Stimulated activated naive CD8-positive, alpha-beta T cell treated with anti-CD3 and anti-CD28 coated beads, Interleukin-15, amount 100 ng/mL, for 72 hours (primary cell): ENCODE measurements around the gene SMG7.

ENCODE experiments used
- ATAC-seq: fragments of 150-1000 bp; cut with Tn5 transposase; 2 replicates; pipeline ENCODE4 v1.10.0; 2021; ENCODE audit warnings: mild to moderate bottlenecking, moderate library complexity
- DNase-seq, 2 donors: peaks; one replicate each; pipeline ENCODE4 v3.0.0; 2021 to 2022
- H3K27ac Mint-ChIP-seq, 2 donors: one replicate each; pipeline ENCODE4 v1.8.0; 2022; ENCODE audit warnings: mild to moderate bottlenecking in 2 of 2, mixed read lengths in 2 of 2, moderate library complexity in 2 of 2
- H3K27me3 Mint-ChIP-seq: one replicate; pipeline ENCODE4 v1.8.0; 2022; ENCODE audit warnings: mixed read lengths
- H3K4me1 Mint-ChIP-seq: one replicate; pipeline ENCODE4 v1.8.0; 2022; ENCODE audit warnings: mild to moderate bottlenecking, mixed read lengths
- H3K4me3 Mint-ChIP-seq, 2 donors: one replicate each; pipeline ENCODE4 v1.8.0; 2022; ENCODE audit warnings: mild to moderate bottlenecking in 2 of 2, mixed read lengths in 2 of 2, moderate library complexity in 1 of 2
- H3K9me3 Mint-ChIP-seq, 2 donors: one replicate each; pipeline ENCODE4 v1.8.0; 2022; ENCODE audit warnings: mixed read lengths in 2 of 2

The SMG7 gene

GRCh38 chr1:183456826-183457225, 15.5 kb upstream of the SMG7 start:
- ATAC-seq (no peak), DNase-seq (no peak)
- H3K27ac Mint-ChIP-seq = no peak overlapping the region
- no peaks in the 10 kb centered on the region for H3K4me1 Mint-ChIP-seq
- H3K4me3 Mint-ChIP-seq = no peak overlapping the region
- H3K9me3 Mint-ChIP-seq = no peaks in the 10 kb centered on the region
- H3K27me3 Mint-ChIP-seq = peaks cover 32% of the 10 kb centered on the region

GRCh38 chr1:183457449-183457848, 14.8 kb upstream of the SMG7 start:
- no peak for DNase-seq
- H3K27me3 Mint-ChIP-seq = peaks cover 32% of the 10 kb centered on the region
- ATAC-seq = no peak
- H3K27ac Mint-ChIP-seq = no peak overlapping the region
- H3K9me3 Mint-ChIP-seq = no peaks in the 10 kb centered on the region
- H3K4me1 Mint-ChIP-seq = no peaks in the 10 kb centered on the region
- H3K4me3 Mint-ChIP-seq = no peak overlapping the region

GRCh38 chr1:183460596-183460995, 11.7 kb upstream of the SMG7 start:
- no peak for ATAC-seq
- H3K4me1 Mint-ChIP-seq = no peaks in the 10 kb centered on the region
- H3K27ac Mint-ChIP-seq = no peak overlapping the region
- DNase-seq = no peak
- no peaks in the 10 kb centered on the region for H3K9me3 Mint-ChIP-seq
- peaks cover 38% of the 10 kb centered on the region for H3K27me3 Mint-ChIP-seq
- H3K4me3 Mint-ChIP-seq = no peak overlapping the region

GRCh38 chr1:183461350-183461749, 10.9 kb upstream of the SMG7 start:
- Mint-ChIP-seq H3K9me3 (no peaks in the 10 kb centered on the region), H3K4me1 (no peaks in the 10 kb centered on the region), H3K27ac (no peak overlapping the region), H3K27me3 (peaks cover 31% of the 10 kb centered on the region), H3K4me3 (no peak overlapping the region)
- DNase-seq (no peak), ATAC-seq (no peak)

GRCh38 chr1:183463566-183463965, 8.7 kb upstream of the SMG7 start:
- Mint-ChIP-seq H3K27me3 (peaks cover 14% of the 10 kb centered on the region), H3K4me1 (peaks cover 6% of the 10 kb centered on the region), H3K27ac (no peak overlapping the region), H3K4me3 (no peak overlapping the region), H3K9me3 (no peaks in the 10 kb centered on the region)
- DNase-seq (no peak), ATAC-seq (no peak)

GRCh38 chr1:183466781-183467180, 5.5 kb upstream of the SMG7 start:
- peaks cover 13% of the 10 kb centered on the region for H3K27me3 Mint-ChIP-seq
- ATAC-seq (no peak), DNase-seq (no peak)
- H3K27ac Mint-ChIP-seq = no peak overlapping the region
- H3K4me3 Mint-ChIP-seq = no peak overlapping the region
- H3K4me1 Mint-ChIP-seq = peaks cover 22% of the 10 kb centered on the region
- H3K9me3 Mint-ChIP-seq = no peaks in the 10 kb centered on the region

- no peaks in the 10 kb centered on the region for H3K9me3 Mint-ChIP-seq
- no peak overlapping the region for H3K4me3 Mint-ChIP-seq
- no peak for ATAC-seq
- DNase-seq = no peak
- peaks cover 13% of the 10 kb centered on the region for H3K27me3 Mint-ChIP-seq
- peak overlapping the region in 1 of 2 donors; percentile 44 for H3K27ac Mint-ChIP-seq
- peaks cover 22% of the 10 kb centered on the region for H3K4me1 Mint-ChIP-seq
Measured at GRCh38 chr1:183467687-183468086, 4.6 kb upstream of the SMG7 start.

GRCh38 chr1:183470147-183470960, 1.9 kb upstream of the SMG7 start:
- no peaks in the 10 kb centered on the region for H3K9me3 Mint-ChIP-seq
- H3K27ac Mint-ChIP-seq = peak overlapping the region; percentile 100
- H3K4me3 Mint-ChIP-seq = peak overlapping the region; percentile 94 to 96
- DNase-seq (peak; percentile 85 to 92), ATAC-seq (peak; percentile 53)
- peaks cover 22% of the 10 kb centered on the region for H3K4me1 Mint-ChIP-seq
- H3K27me3 Mint-ChIP-seq = no peaks in the 10 kb centered on the region

- DNase-seq (peak; percentile 81 to 90), ATAC-seq (peak; percentile 63)
- peak overlapping the region; percentile 94 to 96 for H3K4me3 Mint-ChIP-seq
- no peaks in the 10 kb centered on the region for H3K9me3 Mint-ChIP-seq
- H3K27ac Mint-ChIP-seq = peak overlapping the region; percentile 100
- H3K4me1 Mint-ChIP-seq = peaks cover 22% of the 10 kb centered on the region
- no peaks in the 10 kb centered on the region for H3K27me3 Mint-ChIP-seq
Measured at GRCh38 chr1:183470961-183471742, 1.1 kb upstream of the SMG7 start.

GRCh38 chr1:183471743-183472487, 384 bp upstream of the SMG7 start:
- no peaks in the 10 kb centered on the region for H3K27me3 Mint-ChIP-seq
- H3K4me3 Mint-ChIP-seq = peak overlapping the region; percentile 94 to 96
- ATAC-seq (peak; percentile 80), DNase-seq (peak; percentile 94 to 96)
- H3K9me3 Mint-ChIP-seq = no peaks in the 10 kb centered on the region
- peaks cover 22% of the 10 kb centered on the region for H3K4me1 Mint-ChIP-seq
- peak overlapping the region; percentile 100 for H3K27ac Mint-ChIP-seq

GRCh38 chr1:183473217-183473536, 878 bp downstream of the SMG7 start:
- ATAC-seq = no peak
- Mint-ChIP-seq H3K4me1 (peaks cover 21% of the 10 kb centered on the region), H3K27ac (peak overlapping the region; percentile 100), H3K4me3 (peak overlapping the region; percentile 94 to 96), H3K27me3 (no peaks in the 10 kb centered on the region), H3K9me3 (no peaks in the 10 kb centered on the region)
- DNase-seq = no peak

GRCh38 chr1:183476081-183476480, 3.8 kb downstream of the SMG7 start:
- H3K27me3 Mint-ChIP-seq = no peaks in the 10 kb centered on the region
- ATAC-seq = no peak
- H3K4me1 Mint-ChIP-seq = peaks cover 34% of the 10 kb centered on the region
- no peak overlapping the region for H3K27ac Mint-ChIP-seq
- no peak for DNase-seq
- H3K4me3 Mint-ChIP-seq = no peak overlapping the region
- no peaks in the 10 kb centered on the region for H3K9me3 Mint-ChIP-seq

GRCh38 chr1:183477986-183478781, 5.9 kb downstream of the SMG7 start:
- Mint-ChIP-seq H3K9me3 (no peaks in the 10 kb centered on the region), H3K4me3 (peak overlapping the region; percentile 58 to 73), H3K27me3 (no peaks in the 10 kb centered on the region), H3K4me1 (peaks cover 50% of the 10 kb centered on the region), H3K27ac (peak overlapping the region; percentile 77 to 90)
- ATAC-seq = peak; percentile 88
- DNase-seq = no peak

GRCh38 chr1:183480971-183481441, 8.7 kb downstream of the SMG7 start:
- Mint-ChIP-seq H3K4me1 (peaks cover 55% of the 10 kb centered on the region), H3K27ac (peak overlapping the region in 1 of 2 donors; percentile 1), H3K9me3 (no peaks in the 10 kb centered on the region), H3K4me3 (peak overlapping the region in 1 of 2 donors; percentile 38), H3K27me3 (no peaks in the 10 kb centered on the region)
- ATAC-seq (peak; percentile 44), DNase-seq (no peak)

- Mint-ChIP-seq H3K4me1 (peaks cover 66% of the 10 kb centered on the region), H3K9me3 (no peaks in the 10 kb centered on the region), H3K27ac (no peak overlapping the region), H3K27me3 (no peaks in the 10 kb centered on the region), H3K4me3 (no peak overlapping the region)
- ATAC-seq (no peak), DNase-seq (no peak)
Measured at GRCh38 chr1:183483224-183483623, 10.9 kb downstream of the SMG7 start.
